NCI-H526 treated with DMSO at 0.1 percent for 48 hours (cell line): ENCODE data around the gene C3orf22.
A peak's percentile ranks its signal among the peaks of the same experiment; 100 is the strongest.

Experiments
- DNase-seq: peaks from one replicate; lab custom pipeline; 2025; lab: John Stamatoyannopoulos, UW

The C3orf22 gene

DNA sequence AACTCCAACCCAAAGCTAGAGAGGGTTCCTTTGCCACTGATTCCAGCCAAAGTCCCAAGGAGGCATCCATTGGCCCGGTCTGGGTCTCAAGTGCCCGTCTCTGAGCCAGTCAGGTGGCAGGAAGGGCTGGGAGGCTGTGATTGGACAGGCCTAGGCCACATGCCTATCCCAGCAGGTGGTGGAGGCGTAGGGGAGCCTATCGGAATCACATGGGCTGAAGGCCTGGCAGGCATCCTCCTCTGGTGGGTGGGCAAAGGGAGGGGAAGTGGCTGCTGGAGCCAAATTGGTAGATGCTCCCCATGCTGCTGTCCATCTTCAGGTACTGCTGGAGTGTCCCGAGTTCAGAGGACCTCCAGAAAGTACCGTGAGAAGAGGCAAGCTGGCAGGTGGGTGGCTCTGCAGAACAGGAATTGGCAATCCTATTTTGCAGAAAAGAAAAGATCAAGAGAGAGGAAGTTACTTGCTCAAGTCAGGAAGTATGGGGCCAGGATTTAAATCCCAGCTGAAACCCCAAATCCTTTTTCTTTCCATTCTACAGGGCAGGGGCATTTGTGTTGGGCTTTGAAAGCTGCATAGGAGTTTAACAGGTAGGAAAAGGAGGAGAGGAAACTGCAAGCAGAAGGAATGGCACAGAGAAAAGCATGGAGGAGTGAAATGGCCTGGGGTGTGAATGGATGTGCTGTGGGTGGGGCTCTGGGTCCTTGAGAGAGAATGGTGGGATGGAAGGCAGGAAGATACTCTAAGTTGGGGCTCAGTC lies 31.1 kb downstream of the C3orf22 start:
- no peak for DNase-seq

GRCh38 chr3:126527006-126527405 lies 31.7 kb downstream of the C3orf22 start:
- DNase-seq, result no peak

DNA sequence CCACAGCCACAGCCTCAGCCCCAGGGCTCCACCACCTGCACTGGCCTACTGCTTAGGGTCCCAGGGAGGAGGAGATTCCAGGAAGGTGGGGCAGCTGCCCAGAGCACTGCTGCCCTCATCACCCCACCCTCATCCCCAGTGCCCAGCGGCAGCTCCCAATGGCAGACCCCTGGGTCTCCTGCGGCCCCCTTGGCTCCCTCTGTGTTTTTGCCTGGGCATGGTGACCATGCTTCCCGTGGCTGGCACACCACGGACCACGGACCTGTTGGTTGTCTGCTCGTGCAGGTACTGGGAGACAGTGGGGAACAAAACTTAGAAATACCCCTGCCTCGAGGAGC lies 32.1 kb downstream of the C3orf22 start:
- no peak for DNase-seq

- no peak for DNase-seq
Measured at GRCh38 chr3:126525853-126526667, 32.7 kb downstream of the C3orf22 start.

- DNase-seq, result no peak
Measured at GRCh38 chr3:126525091-126525852, 33.5 kb downstream of the C3orf22 start.

DNA sequence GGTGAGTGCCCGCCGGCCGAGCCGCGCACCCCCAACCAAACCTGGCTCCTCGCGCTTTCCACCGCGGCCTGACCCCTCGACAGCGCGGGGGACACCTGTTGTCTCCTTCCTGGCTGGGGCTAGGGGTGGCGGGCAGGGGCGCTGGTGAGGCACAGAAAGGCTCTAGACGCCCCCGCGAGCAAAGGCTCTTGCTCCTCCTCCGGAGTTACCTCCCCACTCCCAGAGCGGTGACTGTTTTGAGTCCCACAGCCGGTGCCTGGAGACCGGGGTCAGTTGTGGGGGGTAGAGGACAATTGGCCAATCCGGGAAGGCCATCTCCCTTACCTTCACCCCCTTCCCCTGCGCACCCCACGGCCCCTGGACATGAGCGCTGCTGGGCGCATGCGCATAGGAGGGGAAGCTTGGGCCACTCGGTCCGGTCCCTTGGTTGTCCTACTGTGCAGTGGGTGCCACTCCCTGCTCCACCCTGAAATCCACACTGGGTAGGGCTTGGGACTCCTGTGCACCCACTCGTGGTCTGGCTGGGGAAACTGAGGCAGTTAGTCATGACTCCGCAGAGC lies 34.2 kb downstream of the C3orf22 start:
- DNase-seq, result peak; percentile 68

DNA sequence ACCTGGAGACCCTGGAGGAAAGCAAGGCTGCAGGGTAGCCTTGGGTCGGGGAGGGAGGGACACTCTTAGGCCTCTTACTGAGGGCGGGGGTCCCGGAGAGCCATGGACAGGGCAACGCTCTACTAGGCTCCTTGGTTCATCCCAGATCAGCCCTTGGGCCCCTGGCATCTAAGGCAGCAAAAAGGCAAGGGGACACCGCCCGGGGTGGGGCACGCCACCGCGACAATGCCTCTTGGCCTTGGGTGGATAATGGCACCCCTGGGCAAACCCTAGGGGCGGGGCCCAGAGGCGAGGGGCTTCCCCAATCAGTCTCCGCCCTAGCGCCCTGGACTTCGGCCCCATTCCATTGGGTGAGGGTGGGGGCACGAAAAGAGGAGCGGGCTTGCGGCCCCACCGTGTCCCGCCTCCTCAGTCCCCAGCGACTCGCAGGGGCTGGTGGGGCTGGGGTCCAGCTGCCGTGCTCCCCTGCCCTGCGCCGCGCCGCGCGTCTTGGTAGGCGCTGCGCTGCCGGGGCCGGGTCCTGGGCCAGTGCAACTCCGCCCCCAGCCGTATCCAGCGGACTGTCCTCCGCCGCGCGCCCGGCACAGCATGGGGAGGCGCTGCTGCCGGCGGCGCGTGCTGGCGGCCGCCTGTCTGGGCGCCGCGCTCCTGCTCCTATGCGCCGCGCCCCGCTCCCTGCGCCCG lies 34.8 kb downstream of the C3orf22 start, which contains the start of gene CHST13:
Gene CHST13 (plus strand): TSS at position 411 of the 684 bp plus-strand sequence. CDS start 178 bp downstream, at position 589.
- peak; percentile 68 for DNase-seq

GRCh38 chr3:126522363-126522788 lies 36.4 kb downstream of the C3orf22 start:
- DNase-seq, result peak; percentile 14

DNA sequence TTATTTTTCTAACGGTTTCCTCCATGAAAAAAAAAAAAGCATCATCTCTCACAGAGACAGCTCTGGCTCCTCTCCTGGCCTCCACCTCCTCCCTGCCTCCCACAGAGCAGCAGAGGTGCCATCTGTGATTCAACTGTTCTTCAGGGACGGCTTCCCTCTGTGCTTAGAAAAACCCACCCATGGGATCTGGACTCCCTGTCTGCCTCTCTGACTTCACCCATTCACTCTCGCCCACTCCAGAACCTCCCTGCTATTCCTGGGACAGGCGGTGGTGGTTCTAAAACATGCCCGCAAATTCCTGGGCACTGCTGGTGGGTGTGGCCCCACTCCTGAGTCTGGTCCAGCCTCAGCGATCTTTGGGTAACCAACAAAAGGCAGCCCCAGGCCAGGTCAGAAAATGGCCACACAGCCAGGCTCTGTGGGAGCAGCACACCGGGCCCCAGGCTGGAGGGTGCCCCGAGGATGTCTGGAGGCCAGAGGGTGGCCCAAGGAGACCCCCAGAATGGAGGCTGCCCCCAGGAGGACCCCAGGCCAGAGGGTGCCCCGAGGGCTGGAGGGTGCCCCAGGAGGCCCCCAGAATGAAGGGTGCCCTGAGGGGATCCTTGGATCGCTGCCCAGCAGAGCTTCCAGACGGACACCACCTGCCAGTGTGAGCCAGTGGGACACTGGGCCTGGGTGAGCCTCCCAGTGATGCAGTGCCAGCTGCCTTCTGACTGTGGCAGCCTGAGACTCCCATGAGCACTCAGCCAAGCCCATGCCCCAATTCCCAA lies 37.4 kb downstream of the C3orf22 start:
- no peak for DNase-seq

DNA sequence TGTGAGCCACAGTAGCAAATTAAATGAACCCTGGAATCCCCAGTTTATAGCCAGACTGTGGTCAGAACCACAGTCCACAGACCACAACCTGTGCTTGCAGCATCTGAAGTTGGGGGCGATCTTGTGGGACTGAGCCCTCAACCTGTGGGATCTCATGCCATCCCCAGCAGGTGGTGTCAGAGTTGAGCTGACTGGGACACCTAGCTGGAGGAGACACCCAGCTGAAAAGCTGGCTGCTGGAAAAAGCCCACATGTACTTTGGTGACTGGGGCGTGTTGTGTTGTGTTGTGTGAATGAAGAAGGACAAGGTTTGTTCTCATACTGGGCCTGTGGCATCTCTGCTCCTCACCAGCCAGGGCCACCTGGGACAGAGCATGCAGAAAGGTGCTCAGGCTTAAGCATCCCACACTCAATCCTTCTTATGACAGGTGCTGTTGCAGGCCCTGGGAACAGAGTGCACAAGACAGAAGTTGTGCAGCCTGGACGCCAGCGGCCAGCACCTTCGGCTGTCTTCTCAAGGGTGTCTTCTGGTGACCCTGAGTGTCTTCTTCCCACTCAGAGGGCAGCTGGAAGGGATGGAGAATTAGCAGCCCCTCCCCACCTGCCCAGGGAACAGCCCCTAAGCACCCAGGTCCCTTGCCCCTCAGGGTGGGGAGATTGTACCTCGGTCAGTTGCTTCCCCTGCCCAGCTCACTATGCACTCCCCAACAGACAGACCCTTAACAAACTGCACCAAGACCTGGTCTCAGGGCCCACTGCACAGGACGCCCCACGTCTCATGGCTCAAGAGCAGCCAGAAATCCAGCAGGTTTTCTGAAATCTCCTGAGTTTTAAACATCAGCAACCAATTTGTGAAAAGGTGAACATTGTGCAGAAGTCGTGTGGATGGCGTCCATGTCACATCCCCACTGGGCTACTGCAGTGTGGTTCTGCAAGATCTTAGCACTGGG lies 39.0 kb downstream of the C3orf22 start:
- no peak for DNase-seq

- no peak for DNase-seq
Measured at GRCh38 chr3:126518779-126519177, 40.0 kb downstream of the C3orf22 start.

GRCh38 chr3:126517986-126518778 lies 40.5 kb downstream of the C3orf22 start:
- DNase-seq, result no peak

DNA sequence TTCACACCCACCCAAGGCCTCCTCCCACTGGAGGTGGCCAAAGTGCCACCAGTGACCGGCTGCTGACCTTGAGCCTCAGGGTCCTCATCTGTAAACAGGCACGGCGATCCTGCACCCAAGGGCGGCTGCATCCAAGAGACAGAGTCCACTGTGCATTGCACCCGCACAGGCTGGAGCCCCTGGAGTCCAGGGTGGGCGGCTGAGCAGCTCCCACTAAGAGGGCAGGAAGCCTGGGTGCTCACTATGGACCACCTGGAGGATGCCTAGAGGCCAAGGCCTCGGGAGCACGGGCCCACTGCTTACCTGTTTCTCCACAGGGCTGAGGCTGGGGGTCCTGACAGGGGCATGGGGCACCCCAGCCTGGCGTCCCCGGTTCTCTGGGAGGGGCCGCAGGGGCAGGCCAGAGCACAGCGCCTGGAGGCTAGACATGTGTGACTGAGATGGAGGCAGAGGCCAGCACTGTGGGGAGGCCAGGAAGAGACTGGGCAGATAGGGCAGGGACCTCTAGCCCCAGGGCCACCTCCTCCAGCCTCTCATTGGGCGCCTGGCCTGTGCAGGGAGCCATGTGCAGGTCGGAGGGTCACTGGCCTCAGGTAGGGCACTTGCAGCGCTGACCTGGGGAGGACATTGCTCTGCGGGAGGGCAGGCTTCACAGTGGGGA lies 41.3 kb downstream of the C3orf22 start, which contains the start of gene UROC1:
Gene UROC1 (minus strand): TSS at position 483 of the 661 bp plus-strand sequence. CDS start 54 bp downstream, at position 429.
- DNase-seq, result no peak

DNA sequence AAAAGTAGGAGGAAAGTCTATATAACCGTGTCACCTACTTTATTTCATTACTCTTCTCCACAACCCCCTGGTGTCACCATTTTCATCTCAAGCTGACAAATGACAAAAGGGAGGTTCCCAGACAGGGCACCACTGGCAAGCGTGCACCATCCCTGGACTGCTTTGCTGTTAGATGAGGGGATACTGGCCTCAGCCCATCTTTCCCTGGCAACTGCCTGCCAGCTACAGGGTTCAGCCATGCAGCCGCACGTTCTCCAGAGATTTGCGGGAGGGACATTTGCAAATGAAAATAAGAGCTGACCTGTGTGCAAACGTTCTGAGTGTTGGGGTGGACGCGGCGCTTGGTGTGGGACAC lies 41.8 kb downstream of the C3orf22 start:
- no peak for DNase-seq

DNA sequence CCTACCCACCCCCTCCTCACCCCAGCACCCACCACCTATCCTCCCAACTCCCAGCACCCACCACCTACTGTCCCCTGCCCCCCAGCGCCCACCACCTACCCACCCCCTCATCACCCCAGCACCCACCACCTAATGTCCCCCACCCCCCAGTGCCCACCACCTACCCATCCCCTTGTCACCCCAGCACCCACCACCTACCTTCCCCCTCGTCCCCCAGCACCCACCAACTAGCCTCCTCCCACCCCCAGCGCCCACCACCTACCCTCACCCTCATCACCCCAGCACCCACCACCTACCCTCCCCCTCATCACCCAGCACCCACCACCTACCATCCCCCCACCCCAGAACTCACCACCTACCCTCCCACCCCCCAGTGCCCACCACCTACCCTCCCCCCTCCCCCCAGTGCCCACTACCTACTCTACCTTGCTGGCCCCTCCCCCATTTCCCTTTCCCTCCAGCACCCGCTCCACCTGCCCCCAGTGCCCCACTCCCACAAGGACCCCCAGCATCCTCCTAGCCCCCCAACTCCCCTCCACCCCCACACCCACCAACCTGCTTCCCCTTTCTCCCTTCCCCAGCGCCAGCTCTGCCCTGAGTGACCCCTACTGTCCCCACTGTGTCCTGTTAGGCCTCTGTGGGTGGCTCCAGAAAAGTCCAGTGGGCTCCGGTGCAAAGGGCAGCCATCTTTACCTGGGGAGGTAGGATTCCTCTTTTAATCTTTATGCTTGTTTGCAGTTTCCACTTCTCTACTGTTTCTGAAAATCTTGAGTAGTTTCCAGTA lies 42.4 kb downstream of the C3orf22 start:
- DNase-seq, result no peak

DNA sequence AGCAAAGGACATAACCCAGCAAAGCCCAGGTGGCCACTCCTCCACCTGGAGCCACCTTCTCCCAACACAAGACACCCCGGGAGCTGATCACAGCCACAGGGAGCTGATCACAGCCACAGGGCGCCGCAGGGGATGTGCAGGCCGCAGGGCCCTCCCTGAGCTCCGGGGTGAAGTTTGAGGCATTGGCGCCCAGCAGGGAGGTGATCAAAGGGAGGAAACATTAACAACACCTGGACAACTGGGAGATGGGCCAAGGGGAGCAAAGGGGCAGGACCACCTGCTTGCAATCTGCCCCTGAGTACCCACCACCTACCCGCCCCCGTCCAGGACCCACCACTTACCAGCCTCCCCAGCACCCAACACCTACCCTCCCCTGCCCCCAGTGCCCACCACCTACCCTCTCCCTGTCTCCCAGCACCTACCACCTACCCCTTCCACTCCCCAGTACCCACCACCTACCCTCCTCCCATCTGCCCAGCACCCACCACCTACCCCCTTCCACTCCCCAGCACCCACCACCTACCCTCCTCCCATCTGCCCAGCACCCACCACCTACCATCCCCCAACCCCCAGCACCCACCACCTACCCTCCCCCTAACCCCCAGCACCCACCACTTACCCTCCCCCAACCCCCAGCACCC lies 43.5 kb downstream of the C3orf22 start:
- no peak for DNase-seq

- DNase-seq, result no peak
Measured at GRCh38 chr3:126514161-126514560, 44.6 kb downstream of the C3orf22 start.
